ENCODE results near the gene SSUH2. TPM values are rescaled to one million over a fixed set of nuclear protein-coding genes. Genes with fewer than 3 reads are reported as not detected.

The SSUH2 gene
- total and polyA plus RNA-seq, 2 of the 13 experiments (the other 11 are each of a cell fraction or from before 2014, with no cell fraction given): 38.1 to 136 TPM

DNA sequence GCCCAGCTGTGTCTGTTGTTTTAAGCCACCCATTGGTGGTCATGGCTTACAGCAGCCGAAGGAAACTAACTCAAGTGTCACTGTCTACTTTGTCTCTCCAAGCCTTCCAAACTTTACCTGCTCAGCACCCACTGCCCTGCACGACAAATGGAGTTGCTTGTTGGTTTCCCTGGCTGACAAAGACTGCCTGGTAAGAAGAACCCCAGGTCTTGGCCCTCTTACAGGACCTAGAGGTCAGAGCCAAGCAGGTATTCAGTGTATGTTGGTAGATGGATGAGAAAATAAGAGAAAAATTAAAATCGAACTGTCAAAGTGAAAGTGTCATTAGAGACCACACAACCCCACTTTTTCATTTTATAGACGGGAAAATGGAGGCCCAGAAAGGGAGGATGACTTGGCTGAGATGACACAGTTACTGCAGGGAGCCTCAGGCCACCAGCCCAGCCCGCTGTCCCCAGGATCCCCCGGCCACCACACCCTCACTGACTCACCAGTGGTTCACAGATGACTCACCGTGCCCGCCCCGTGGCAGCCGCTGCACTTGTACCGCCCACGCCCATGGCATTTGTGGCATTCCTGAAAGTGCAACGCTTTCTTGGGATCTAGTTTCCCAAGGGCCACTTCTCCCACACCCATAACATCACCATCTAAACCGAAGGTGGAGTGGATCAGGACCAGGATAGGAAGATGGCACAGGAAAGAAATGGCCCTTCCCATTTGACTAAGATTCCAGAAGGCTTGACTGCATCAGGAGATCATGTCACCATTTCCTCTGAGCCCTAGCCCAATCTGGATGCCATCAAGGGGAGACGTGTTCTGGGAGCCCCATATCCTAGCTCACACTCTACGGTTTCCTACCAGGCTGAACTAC lies 15.2 kb downstream of the SSUH2 start (continued):
- TF ChIP-seq, protein P1, sequence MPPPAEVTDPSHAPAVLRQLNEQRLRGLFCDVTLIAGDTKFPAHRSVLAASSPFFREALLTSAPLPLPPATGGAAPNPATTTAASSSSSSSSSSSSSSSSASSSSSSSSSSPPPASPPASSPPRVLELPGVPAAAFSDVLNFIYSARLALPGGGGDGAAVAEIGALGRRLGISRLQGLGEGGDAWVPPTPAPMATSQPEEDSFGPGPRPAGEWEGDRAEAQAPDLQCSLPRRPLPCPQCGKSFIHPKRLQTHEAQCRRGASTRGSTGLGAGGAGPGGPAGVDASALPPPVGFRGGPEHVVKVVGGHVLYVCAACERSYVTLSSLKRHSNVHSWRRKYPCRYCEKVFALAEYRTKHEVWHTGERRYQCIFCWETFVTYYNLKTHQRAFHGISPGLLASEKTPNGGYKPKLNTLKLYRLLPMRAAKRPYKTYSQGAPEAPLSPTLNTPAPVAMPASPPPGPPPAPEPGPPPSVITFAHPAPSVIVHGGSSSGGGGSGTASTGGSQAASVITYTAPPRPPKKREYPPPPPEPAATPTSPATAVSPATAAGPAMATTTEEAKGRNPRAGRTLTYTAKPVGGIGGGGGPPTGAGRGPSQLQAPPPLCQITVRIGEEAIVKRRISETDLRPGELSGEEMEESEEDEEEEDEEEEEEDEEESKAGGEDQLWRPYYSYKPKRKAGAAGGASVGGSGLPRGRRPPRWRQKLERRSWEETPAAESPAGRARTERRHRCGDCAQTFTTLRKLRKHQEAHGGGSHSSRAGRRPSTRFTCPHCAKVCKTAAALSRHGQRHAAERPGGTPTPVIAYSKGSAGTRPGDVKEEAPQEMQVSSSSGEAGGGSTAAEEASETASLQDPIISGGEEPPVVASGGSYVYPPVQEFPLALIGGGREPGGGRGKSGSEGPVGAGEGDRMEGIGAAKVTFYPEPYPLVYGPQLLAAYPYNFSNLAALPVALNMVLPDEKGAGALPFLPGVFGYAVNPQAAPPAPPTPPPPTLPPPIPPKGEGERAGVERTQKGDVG (CRISPR knock-in tag; IDR thresholded peaks at IDR 0.05; ENCODE audit: borderline replicate concordance): no peak
- 0 out of 2 replicates have a peak, but pooled peaks have one; percentile 71 for TF ChIP-seq HNRNPL (IDR thresholded peaks at IDR 0.05; ENCODE audit: low read depth, low read length)
- no peak for TF ChIP-seq NR2F6 (IDR thresholded peaks at IDR 0.05)
- no peak for TF ChIP-seq NR2F6 (CRISPR knock-in tag; IDR thresholded peaks at IDR 0.05)
- TF ChIP-seq, protein P2, sequence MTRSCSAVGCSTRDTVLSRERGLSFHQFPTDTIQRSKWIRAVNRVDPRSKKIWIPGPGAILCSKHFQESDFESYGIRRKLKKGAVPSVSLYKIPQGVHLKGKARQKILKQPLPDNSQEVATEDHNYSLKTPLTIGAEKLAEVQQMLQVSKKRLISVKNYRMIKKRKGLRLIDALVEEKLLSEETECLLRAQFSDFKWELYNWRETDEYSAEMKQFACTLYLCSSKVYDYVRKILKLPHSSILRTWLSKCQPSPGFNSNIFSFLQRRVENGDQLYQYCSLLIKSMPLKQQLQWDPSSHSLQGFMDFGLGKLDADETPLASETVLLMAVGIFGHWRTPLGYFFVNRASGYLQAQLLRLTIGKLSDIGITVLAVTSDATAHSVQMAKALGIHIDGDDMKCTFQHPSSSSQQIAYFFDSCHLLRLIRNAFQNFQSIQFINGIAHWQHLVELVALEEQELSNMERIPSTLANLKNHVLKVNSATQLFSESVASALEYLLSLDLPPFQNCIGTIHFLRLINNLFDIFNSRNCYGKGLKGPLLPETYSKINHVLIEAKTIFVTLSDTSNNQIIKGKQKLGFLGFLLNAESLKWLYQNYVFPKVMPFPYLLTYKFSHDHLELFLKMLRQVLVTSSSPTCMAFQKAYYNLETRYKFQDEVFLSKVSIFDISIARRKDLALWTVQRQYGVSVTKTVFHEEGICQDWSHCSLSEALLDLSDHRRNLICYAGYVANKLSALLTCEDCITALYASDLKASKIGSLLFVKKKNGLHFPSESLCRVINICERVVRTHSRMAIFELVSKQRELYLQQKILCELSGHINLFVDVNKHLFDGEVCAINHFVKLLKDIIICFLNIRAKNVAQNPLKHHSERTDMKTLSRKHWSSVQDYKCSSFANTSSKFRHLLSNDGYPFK (CRISPR knock-in tag; IDR thresholded peaks at IDR 0.05; ENCODE audit: borderline replicate concordance): no peak
- no peak for TF ChIP-seq KDM3A (CRISPR knock-in tag; IDR thresholded peaks at IDR 0.05; ENCODE audit: low read depth)
- TF ChIP-seq, protein P3, sequence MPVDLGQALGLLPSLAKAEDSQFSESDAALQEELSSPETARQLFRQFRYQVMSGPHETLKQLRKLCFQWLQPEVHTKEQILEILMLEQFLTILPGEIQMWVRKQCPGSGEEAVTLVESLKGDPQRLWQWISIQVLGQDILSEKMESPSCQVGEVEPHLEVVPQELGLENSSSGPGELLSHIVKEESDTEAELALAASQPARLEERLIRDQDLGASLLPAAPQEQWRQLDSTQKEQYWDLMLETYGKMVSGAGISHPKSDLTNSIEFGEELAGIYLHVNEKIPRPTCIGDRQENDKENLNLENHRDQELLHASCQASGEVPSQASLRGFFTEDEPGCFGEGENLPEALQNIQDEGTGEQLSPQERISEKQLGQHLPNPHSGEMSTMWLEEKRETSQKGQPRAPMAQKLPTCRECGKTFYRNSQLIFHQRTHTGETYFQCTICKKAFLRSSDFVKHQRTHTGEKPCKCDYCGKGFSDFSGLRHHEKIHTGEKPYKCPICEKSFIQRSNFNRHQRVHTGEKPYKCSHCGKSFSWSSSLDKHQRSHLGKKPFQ (CRISPR knock-in tag; IDR thresholded peaks at IDR 0.05; ENCODE audit: insufficient replicate concordance): no peak
- no peak for TF ChIP-seq ZNF136 (CRISPR knock-in tag; IDR thresholded peaks at IDR 0.05; ENCODE audit: low read depth)
- TF ChIP-seq CENPT (CRISPR knock-in tag; IDR thresholded peaks at IDR 0.05; ENCODE audit: low read depth): no peak
- TF ChIP-seq JUND (CRISPR knock-in tag; IDR thresholded peaks at IDR 0.05): no peak
- TF ChIP-seq POLR2AphosphoS2 (IDR thresholded peaks at IDR 0.05; ENCODE audit: low read depth, low read length): no peak
- no peak for TF ChIP-seq ZNF549 (CRISPR knock-in tag; IDR thresholded peaks at IDR 0.05)
- no peak for TF ChIP-seq MED13 (CRISPR knock-in tag; IDR thresholded peaks at IDR 0.05)
- TF ChIP-seq, protein P4, sequence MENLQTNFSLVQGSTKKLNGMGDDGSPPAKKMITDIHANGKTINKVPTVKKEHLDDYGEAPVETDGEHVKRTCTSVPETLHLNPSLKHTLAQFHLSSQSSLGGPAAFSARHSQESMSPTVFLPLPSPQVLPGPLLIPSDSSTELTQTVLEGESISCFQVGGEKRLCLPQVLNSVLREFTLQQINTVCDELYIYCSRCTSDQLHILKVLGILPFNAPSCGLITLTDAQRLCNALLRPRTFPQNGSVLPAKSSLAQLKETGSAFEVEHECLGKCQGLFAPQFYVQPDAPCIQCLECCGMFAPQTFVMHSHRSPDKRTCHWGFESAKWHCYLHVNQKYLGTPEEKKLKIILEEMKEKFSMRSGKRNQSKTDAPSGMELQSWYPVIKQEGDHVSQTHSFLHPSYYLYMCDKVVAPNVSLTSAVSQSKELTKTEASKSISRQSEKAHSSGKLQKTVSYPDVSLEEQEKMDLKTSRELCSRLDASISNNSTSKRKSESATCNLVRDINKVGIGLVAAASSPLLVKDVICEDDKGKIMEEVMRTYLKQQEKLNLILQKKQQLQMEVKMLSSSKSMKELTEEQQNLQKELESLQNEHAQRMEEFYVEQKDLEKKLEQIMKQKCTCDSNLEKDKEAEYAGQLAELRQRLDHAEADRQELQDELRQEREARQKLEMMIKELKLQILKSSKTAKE (CRISPR knock-in tag; IDR thresholded peaks at IDR 0.05; ENCODE audit: borderline replicate concordance): no peak
- TF ChIP-seq SNAI1 (CRISPR knock-in tag; IDR thresholded peaks at IDR 0.05; ENCODE audit: borderline replicate concordance): no peak
- no peak for TF ChIP-seq ZNF510 (CRISPR knock-in tag; IDR thresholded peaks at IDR 0.05; ENCODE audit: low read depth)
- TF ChIP-seq ZNF607 (CRISPR knock-in tag; IDR thresholded peaks at IDR 0.05; ENCODE audit: borderline replicate concordance): no peak
- no peak for TF ChIP-seq SP140L (CRISPR knock-in tag; IDR thresholded peaks at IDR 0.05; ENCODE audit: borderline replicate concordance)

Data from HepG2 (cell line).